Measurements from ENCODE around the gene BCAS3. TPM values are rescaled to one million over a fixed set of nuclear protein-coding genes. Genes with fewer than 3 reads are reported as not detected.
"Not testable (repeated sequence)": the region's sequence is repeated elsewhere in the genome, so short reads cannot be mapped to it uniquely, and the experiment has no call there.

BCAS3 gene
- total RNA-seq, 1 donor from 2014 or later: 64.9 TPM

- peaks cover 5% of the 10 kb centered on the region for H3K36me3 Mint-ChIP-seq
- peaks cover 43% of the 10 kb centered on the region for H3K9me3 Mint-ChIP-seq
- H3K4me1 Mint-ChIP-seq: no peaks in the 10 kb centered on the region
- no peak overlapping the region for H3K4me3 Mint-ChIP-seq
- DNase-seq (ENCODE audit: low spot score in 2 of 2, unreplicated experiment in 2 of 2): no peak
- H3K27me3 Mint-ChIP-seq (ENCODE audit: low read depth): peaks cover 2% of the 10 kb centered on the region
- no peak for TF ChIP-seq CTCF (IDR thresholded peaks at IDR 0.05; ENCODE audit: unreplicated experiment)
- H3K27ac Mint-ChIP-seq: no peak overlapping the region
Measured at GRCh38 chr17:61436995-61437704, 759.5 kb downstream of the BCAS3 start.

- DNase-seq (ENCODE audit: low spot score in 2 of 2, unreplicated experiment in 2 of 2): no peak
- Mint-ChIP-seq H3K27me3 (ENCODE audit: low read depth) (peaks cover 2% of the 10 kb centered on the region), H3K9me3 (peaks cover 25% of the 10 kb centered on the region), H3K4me3 (no peak overlapping the region), H3K27ac (no peak overlapping the region), H3K36me3 (peaks cover 5% of the 10 kb centered on the region), H3K4me1 (peaks cover 12% of the 10 kb centered on the region)
- no peak for TF ChIP-seq CTCF (IDR thresholded peaks at IDR 0.05; ENCODE audit: unreplicated experiment)
Measured at GRCh38 chr17:61440697-61441096, 763.0 kb downstream of the BCAS3 start.

- Mint-ChIP-seq H3K9me3 (peaks cover 17% of the 10 kb centered on the region), H3K4me1 (peaks cover 12% of the 10 kb centered on the region)
- H3K4me3 Mint-ChIP-seq; DNase-seq (ENCODE audit: low spot score in 2 of 2, unreplicated experiment in 2 of 2); H3K27me3 Mint-ChIP-seq (ENCODE audit: low read depth); H3K27ac Mint-ChIP-seq; H3K36me3 Mint-ChIP-seq: not testable (repeated sequence)
Measured at GRCh38 chr17:61441507-61441906, 763.9 kb downstream of the BCAS3 start.

- DNase-seq (ENCODE audit: low spot score in 2 of 2, unreplicated experiment in 2 of 2): no peak
- Mint-ChIP-seq H3K9me3 (peaks cover 13% of the 10 kb centered on the region), H3K36me3 (peaks cover 4% of the 10 kb centered on the region), H3K4me3 (no peak overlapping the region), H3K27me3 (ENCODE audit: low read depth) (peaks cover 2% of the 10 kb centered on the region), H3K4me1 (peaks cover 12% of the 10 kb centered on the region), H3K27ac (no peak overlapping the region)
- no peak for TF ChIP-seq CTCF (IDR thresholded peaks at IDR 0.05; ENCODE audit: unreplicated experiment)
Measured at GRCh38 chr17:61442136-61442775, 764.6 kb downstream of the BCAS3 start.

Other genes starting within 250 kb of the BCAS3 start
- gene APPBP2, start 151.6 kb upstream of the BCAS3 start, total RNA-seq: 65.5 to 75.6 TPM (median 65.5 TPM) in 3 replicates
- gene PPM1D, start 77.7 kb upstream of the BCAS3 start, total RNA-seq: 26.4 to 28.9 TPM (median 26.7 TPM) in 3 replicates